ENCODE results near the gene PDGFD. TPM values are rescaled to one million over a fixed set of nuclear protein-coding genes. Genes with fewer than 3 reads are reported as not detected.

Gene PDGFD
- total RNA-seq, 1 experiment from 2014 or later: 1.7 TPM

DNA sequence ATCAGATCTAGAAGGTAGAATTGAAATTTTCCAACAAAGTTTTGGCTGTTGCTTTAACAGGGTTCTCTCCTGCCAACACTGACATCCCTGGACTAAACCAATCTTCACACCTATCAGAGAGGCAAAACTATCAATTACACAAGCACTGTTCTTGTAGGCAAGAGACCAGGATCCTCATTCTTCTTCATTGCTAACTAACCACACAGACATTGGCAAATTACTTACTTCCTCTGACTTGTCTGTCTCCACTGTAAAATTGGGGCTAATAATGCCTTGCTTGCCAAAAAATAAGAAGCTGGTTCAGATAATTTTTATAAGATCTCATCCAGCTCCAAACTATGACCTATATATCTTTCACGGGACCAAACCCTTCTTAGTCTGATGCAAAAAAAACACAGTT is 221.3 kb downstream of the PDGFD start:
- Mint-ChIP-seq H3K36me3 (ENCODE audit: insufficient read depth in 1 of 3, low read depth in 3 of 3) (no peaks in the 10 kb centered on the region), H3K4me3 (no peak overlapping the region), H3K27ac (no peak overlapping the region), H3K4me1 (peaks cover 0 to 3% of the 10 kb centered on the region in 2 experiments; a peak in 1 of 4 replicates), H3K27me3 (ENCODE audit: low read depth) (no peaks in the 10 kb centered on the region), H3K9me3 (no peaks in the 10 kb centered on the region)
- no peak overlapping the region for H2AFZ ChIP-seq (ENCODE audit: low read length)
- no peak for DNase-seq
- no peak overlapping the region for H4K5ac ChIP-seq (ENCODE audit: insufficient read length, low read depth, low read length)
- no peak overlapping the region for H2BK120ac ChIP-seq (ENCODE audit: low read depth, low read length, poor library complexity, severe bottlenecking)
- no CpG with 5 or more reads among the region's 1 CpG for WGBS (ENCODE audit: extremely low coverage, insufficient read length, low lambda C conversion rate)
- H3K56ac ChIP-seq (ENCODE audit: insufficient read length, low read depth, low read length): no peak overlapping the region
- H2BK12ac ChIP-seq (ENCODE audit: insufficient read length, low read depth, low read length): no peak overlapping the region
- no peak overlapping the region for H3K27ac ChIP-seq (ENCODE audit: insufficient read length, low read depth, low read length)
- H3K18ac ChIP-seq (ENCODE audit: insufficient read length, low read depth, low read length): no peak overlapping the region
- no peak overlapping the region for H3K4me2 ChIP-seq (ENCODE audit: insufficient read depth, insufficient read length, low read length)
- H2AK5ac ChIP-seq (ENCODE audit: insufficient read length, low read length): no peak overlapping the region
- H3K9me3 ChIP-seq (ENCODE audit: control insufficient read depth, low read depth, low read length): no peaks in the 10 kb centered on the region
- H3K79me2 ChIP-seq (ENCODE audit: insufficient read depth, low read length): 0 out of 2 replicates have a peak, but pooled peaks cover 2% of the 10 kb centered on the region
- no peak overlapping the region for H3T11ph ChIP-seq (ENCODE audit: low read length)
- H2BK5ac ChIP-seq (ENCODE audit: insufficient read length, low read length): no peak overlapping the region
- H4K91ac ChIP-seq (ENCODE audit: insufficient read length, low read depth, low read length): no peak overlapping the region
- H3K79me1 ChIP-seq (ENCODE audit: insufficient read depth, low read depth, low read length, poor library complexity, severe bottlenecking): no peaks in the 10 kb centered on the region
- no peak overlapping the region for H3K9ac ChIP-seq (ENCODE audit: extremely low read depth, insufficient read length, low read length)
- H2BK15ac ChIP-seq (ENCODE audit: low read depth, low read length): no peak overlapping the region
- H3K23me2 ChIP-seq (ENCODE audit: insufficient read length, low read depth, low read length, poor library complexity, severe bottlenecking): no peaks in the 10 kb centered on the region
- no peaks in the 10 kb centered on the region for H4K20me1 ChIP-seq (ENCODE audit: control insufficient read depth, insufficient read depth, insufficient read length)
- no peaks in the 10 kb centered on the region for H3K27me3 ChIP-seq (ENCODE audit: insufficient read depth, low read length)
- H3K23ac ChIP-seq (ENCODE audit: insufficient read length, low read depth, low read length): no peak overlapping the region
- H4K8ac ChIP-seq (replicated peaks; ENCODE audit: insufficient read length, low read depth, low read length): no peak overlapping the region
- no peak for TF ChIP-seq CTCF (conservative IDR thresholded peaks at IDR 0.05)
- no peaks in the 10 kb centered on the region for H3K4me1 ChIP-seq (ENCODE audit: insufficient read depth, low read length)
- H3K4ac ChIP-seq (ENCODE audit: low read depth, low read length): no peak overlapping the region
- H3K14ac ChIP-seq (ENCODE audit: insufficient read depth, low read length): no peak overlapping the region
- H2BK20ac ChIP-seq (ENCODE audit: low read depth, low read length, poor library complexity, severe bottlenecking): no peak overlapping the region
